ENCODE data around the gene BGN.

GRCh38 chrX:153473126-153473525, 21.7 kb upstream of the BGN start:
- TF ChIP-seq POLR2A (IDR thresholded peaks at IDR 0.05; ENCODE audit: low read length) (no peak), GATA1 (IDR thresholded peaks at IDR 0.05; ENCODE audit: low read depth, low read length) (no peak)

Measured in erythroblast (primary cell).